Stomach (tissue), 9 donors: Measurements from ENCODE around the gene NMRAL1. TPM values are rescaled to one million over a fixed set of nuclear protein-coding genes. Genes with fewer than 3 reads are reported as not detected.

ENCODE experiments used
- DNase-seq, 2 donors: peaks; one replicate each; pipeline versions ENCODE4 v3.0.0 to v3.0.0-alpha.2; 2013 to 2019
- H3K27ac ChIP-seq, 5 donors: fragments of 200-600 bp in 4 of 5; sonication (generic) in 4 of 5; one replicate each; pipeline ENCODE4 v1.5.1; 2013 to 2019; ENCODE audit warnings: mild to moderate bottlenecking in 1 of 5, moderate library complexity in 1 of 5
- H3K27me3 ChIP-seq, 3 donors: fragments of 200-600 bp; sonication (generic); one replicate each; pipeline ENCODE4 v1.5.1; 2017 to 2019; ENCODE audit warnings: mixed run types in 1 of 3
- H3K36me3 ChIP-seq, 4 donors: fragments of 200-600 bp; sonication (generic); 1 replicate in 3 of 4; 2 replicates in 1 of 4; pipeline ENCODE4 v1.5.1; 2016 to 2019
- H3K4me1 ChIP-seq, 4 donors: fragments of 200-600 bp; sonication (generic); one replicate each; pipeline ENCODE4 v1.5.1; 2016 to 2019
- H3K4me3 ChIP-seq, 4 donors: fragments of 200-600 bp; sonication (generic) in 3 of 4; one replicate each; pipeline ENCODE4 v1.5.1; 2016 to 2019; ENCODE audit warnings: mild to moderate bottlenecking in 1 of 4
- H3K9me3 ChIP-seq, 4 donors: fragments of 200-600 bp; sonication (generic); one replicate each; pipeline ENCODE4 v1.5.1; 2016 to 2019
- EP300 ChIP-seq: sonication (generic); formaldehyde crosslinking; IDR thresholded peaks from one replicate; pipeline ENCODE4 v1.6.1; 2017; ENCODE audit warnings: antibody characterized with exemption
- POLR2A ChIP-seq, 4 donors: fragments of 450-650 bp; IDR thresholded peaks; one replicate each; pipeline ENCODE4 v1.6.1; 2016; ENCODE audit warnings: antibody characterized with exemption in 4 of 4, control low read depth in 2 of 4, mild to moderate bottlenecking in 1 of 4, moderate library complexity in 1 of 4
- POLR2AphosphoS5 ChIP-seq, 3 donors: sonication (generic); formaldehyde crosslinking; IDR thresholded peaks; one replicate each; pipeline ENCODE4 v1.6.1; 2016; ENCODE audit warnings: antibody characterized with exemption in 3 of 3
- WGBS, 5 donors: extraction: QIAGEN DNeasy Blood & Tissue Kit in 3 of 5; methylation state at CpG; one replicate each; pipeline versions ENCODE4 v1.1.5 to v1.1.7; 2013 to 2018; 5-methylcytosine and 5-hydroxymethylcytosine counted together
- intact Hi-C: fragments of 100-400 bp; cut with DNase I; formaldehyde crosslinking; loops from one replicate; pipeline ENCODE4 v1.15.1; 2023; ENCODE audit warnings: low total_unique reads
- polyA plus RNA-seq, 3 donors: library from polyadenylated mRNA; stranded (reverse); fragments of 200-250 nt; gene quantifications; one replicate each; pipeline ENCODE4 v1.2.3, GENCODE V29; 2013
- total RNA-seq, 5 donors: library from RNA; depleted of rRNA; stranded (reverse); fragments of >200 nt; gene quantifications; one replicate each; pipeline versions ENCODE4 v1.1.0 to v1.2.3, GENCODE V29; 2014 to 2016
- TF ChIP-seq, protein P1 (sequence below), 7 experiments: fragments of 450-650 bp in 4 of 7; fragments of 200-600 bp in 3 of 7; sonication (generic) in 3 of 7; IDR thresholded peaks; one replicate each; pipeline ENCODE4 v1.5.1; 2016 to 2019; ENCODE audit warnings: antibody characterized with exemption in 7 of 7, control low read depth in 2 of 7, mild to moderate bottlenecking in 1 of 7
- donor health status: healthy with polysubstance abuse.
- donor health status: Bipolar disorder and iron deficiency.
- donor health status: healthy.

NMRAL1 gene
- total and polyA plus RNA-seq, 8 donors, result 22.8 to 126 (median 79.2) TPM

DNA sequence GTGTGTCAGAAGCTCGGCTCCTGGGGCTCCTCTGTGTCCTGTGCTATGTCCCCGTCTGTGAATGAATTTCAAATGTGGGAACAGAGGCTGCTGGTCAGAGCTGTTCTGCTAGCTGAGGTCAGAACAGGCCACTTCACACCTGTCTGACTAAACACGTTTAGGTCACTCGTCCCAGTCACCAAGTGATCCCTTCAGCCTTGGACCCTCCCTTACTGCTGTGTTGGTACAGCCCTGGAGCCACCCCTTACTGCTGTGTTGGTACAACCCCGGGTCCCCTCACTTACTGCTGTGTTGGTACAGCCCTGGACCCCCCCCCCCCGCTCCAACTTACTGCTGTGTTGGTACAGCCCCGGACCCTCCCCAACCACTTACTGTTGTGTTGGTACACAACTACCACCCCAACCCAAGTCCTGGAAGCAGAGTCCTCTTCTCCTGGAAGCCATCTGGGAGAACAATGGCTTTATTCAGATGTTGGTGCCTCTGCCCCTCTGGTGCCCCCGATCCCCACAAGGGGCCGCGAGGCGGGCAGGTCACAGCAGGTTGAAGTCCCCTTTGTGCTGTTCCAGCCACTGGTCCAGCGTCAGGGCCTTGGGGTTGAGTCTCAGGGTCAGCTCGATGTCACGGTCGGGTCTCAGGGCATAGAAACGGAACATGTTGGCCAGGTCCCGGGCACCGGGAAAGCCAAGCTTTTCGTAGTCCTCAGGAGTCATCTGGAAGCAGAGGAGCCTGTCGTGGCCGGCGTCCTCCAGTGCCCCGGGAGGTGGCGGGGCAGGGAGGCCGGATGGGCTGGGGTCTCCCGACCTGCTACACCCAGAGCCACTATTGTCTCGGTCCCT, 13.0 kb downstream of the NMRAL1 start:
- DNase-seq, result peak in 1 of 2 donors; percentile 50
- intact Hi-C loops, result no loop called here
- peaks cover 0 to 13% (median 0%) of the 10 kb centered on the region in 4 donors for H3K4me1 ChIP-seq
- H3K27me3 ChIP-seq, result no peaks in the 10 kb centered on the region
- H3K27ac ChIP-seq, result peak overlapping the region in 1 of 5 donors; percentile 18
- no peak overlapping the region for H3K4me3 ChIP-seq
- no peak for TF ChIP-seq POLR2A (IDR thresholded peaks at IDR 0.05)
- TF ChIP-seq EP300, result no peak
- WGBS, 5 donors, result 70 to 83% (median 76%) methylated on average over 25 to 27 of the region's 27 CpGs
- H3K36me3 ChIP-seq, result peaks cover 30 to 97% (median 91%) of the 10 kb centered on the region in 4 donors
- no peaks in the 10 kb centered on the region for H3K9me3 ChIP-seq

- Histone ChIP-seq H3K4me1 (peaks cover 0 to 13% (median 0%) of the 10 kb centered on the region in 4 donors), H3K27ac (peak overlapping the region in 1 of 5 donors; percentile 18), H3K4me3 (no peak overlapping the region), H3K27me3 (no peaks in the 10 kb centered on the region), H3K9me3 (no peaks in the 10 kb centered on the region), H3K36me3 (peaks cover 30 to 97% (median 91%) of the 10 kb centered on the region in 4 donors)
- no peak for DNase-seq
- no peak for TF ChIP-seq POLR2A (IDR thresholded peaks at IDR 0.05)
- no peak for TF ChIP-seq POLR2AphosphoS5 (IDR thresholded peaks at IDR 0.05)
- no peak for TF ChIP-seq EP300
- TF ChIP-seq, protein P1, sequence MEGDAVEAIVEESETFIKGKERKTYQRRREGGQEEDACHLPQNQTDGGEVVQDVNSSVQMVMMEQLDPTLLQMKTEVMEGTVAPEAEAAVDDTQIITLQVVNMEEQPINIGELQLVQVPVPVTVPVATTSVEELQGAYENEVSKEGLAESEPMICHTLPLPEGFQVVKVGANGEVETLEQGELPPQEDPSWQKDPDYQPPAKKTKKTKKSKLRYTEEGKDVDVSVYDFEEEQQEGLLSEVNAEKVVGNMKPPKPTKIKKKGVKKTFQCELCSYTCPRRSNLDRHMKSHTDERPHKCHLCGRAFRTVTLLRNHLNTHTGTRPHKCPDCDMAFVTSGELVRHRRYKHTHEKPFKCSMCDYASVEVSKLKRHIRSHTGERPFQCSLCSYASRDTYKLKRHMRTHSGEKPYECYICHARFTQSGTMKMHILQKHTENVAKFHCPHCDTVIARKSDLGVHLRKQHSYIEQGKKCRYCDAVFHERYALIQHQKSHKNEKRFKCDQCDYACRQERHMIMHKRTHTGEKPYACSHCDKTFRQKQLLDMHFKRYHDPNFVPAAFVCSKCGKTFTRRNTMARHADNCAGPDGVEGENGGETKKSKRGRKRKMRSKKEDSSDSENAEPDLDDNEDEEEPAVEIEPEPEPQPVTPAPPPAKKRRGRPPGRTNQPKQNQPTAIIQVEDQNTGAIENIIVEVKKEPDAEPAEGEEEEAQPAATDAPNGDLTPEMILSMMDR (IDR thresholded peaks at IDR 0.05), result no peak
- intact Hi-C loops, result no loop called here
- 76 to 92% (median 86%) methylated on average over 5 of the region's 5 CpGs for WGBS, 5 donors
Measured at GRCh38 chr16:4460936-4461249, 13.5 kb downstream of the NMRAL1 start.

- WGBS, 5 donors, result 79 to 89% (median 82%) methylated on average over 8 to 10 of the region's 10 CpGs
Measured at GRCh38 chr16:4455951-4456350, 18.5 kb downstream of the NMRAL1 start.

GRCh38 chr16:4455081-4455480, 19.3 kb downstream of the NMRAL1 start:
- no peak for TF ChIP-seq POLR2AphosphoS5 (IDR thresholded peaks at IDR 0.05)
- no peak for TF ChIP-seq POLR2A (IDR thresholded peaks at IDR 0.05)
- TF ChIP-seq, protein P1 (IDR thresholded peaks at IDR 0.05), result no peak
- TF ChIP-seq EP300, result no peak
- H3K4me3 ChIP-seq, result no peak overlapping the region
- no peaks in the 10 kb centered on the region for H3K27me3 ChIP-seq
- H3K4me1 ChIP-seq, result peaks cover 0 to 13% (median 0%) of the 10 kb centered on the region in 4 donors
- H3K27ac ChIP-seq, result no peak overlapping the region
- intact Hi-C loops, result no loop called here
- 87 to 93% (median 89%) methylated on average over 13 to 14 of the region's 14 CpGs for WGBS, 5 donors
- no peak for DNase-seq
- H3K9me3 ChIP-seq, result no peaks in the 10 kb centered on the region
- peaks cover 50 to 99% (median 94%) of the 10 kb centered on the region in 4 donors for H3K36me3 ChIP-seq

More at GRCh38 chr16:4455951-4456350, 18.5 kb downstream of the NMRAL1 start:
- DNase-seq, result no peak
- Histone ChIP-seq H3K9me3 (no peaks in the 10 kb centered on the region), H3K4me1 (peaks cover 0 to 13% (median 0%) of the 10 kb centered on the region in 4 donors), H3K27ac (no peak overlapping the region), H3K27me3 (no peaks in the 10 kb centered on the region), H3K4me3 (no peak overlapping the region), H3K36me3 (peaks cover 41 to 99% (median 90%) of the 10 kb centered on the region in 4 donors)
- intact Hi-C loops, result no loop called here
- TF ChIP-seq EP300 (no peak), POLR2AphosphoS5 (IDR thresholded peaks at IDR 0.05) (no peak), POLR2A (IDR thresholded peaks at IDR 0.05) (no peak)
- TF ChIP-seq, protein P1 (IDR thresholded peaks at IDR 0.05), result no peak

DNA sequence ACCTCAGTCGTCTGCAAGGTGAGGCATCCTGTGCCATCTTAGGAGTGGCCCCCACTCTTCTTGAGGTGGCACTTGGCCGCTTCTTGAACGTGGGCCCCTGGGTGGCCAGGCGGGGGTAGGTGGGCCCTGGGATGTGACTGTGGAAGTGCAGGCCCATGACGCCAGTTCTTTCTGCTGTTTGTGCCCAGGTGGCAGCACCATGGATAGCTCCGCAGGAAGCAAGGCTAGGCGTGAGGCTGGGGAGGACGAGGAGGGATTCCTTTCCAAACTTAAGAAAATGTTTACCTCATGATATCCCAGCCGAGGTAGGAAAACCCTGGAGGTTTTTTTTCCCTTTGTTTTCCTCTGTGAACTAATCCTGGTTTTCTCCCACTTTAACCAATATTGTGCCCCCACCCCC, 19.8 kb downstream of the NMRAL1 start:
- H3K36me3 ChIP-seq, result peaks cover 54 to 100% (median 95%) of the 10 kb centered on the region in 4 donors
- intact Hi-C loops, result no loop called here
- TF ChIP-seq EP300 (no peak), POLR2A (IDR thresholded peaks at IDR 0.05) (no peak), POLR2AphosphoS5 (IDR thresholded peaks at IDR 0.05) (no peak)
- TF ChIP-seq, protein P1 (IDR thresholded peaks at IDR 0.05), result no peak
- WGBS, 5 donors, result 69 to 79% (median 71%) methylated on average over 9 of the region's 9 CpGs
- H3K4me3 ChIP-seq, result no peak overlapping the region
- peak in 1 of 2 donors; percentile 34 for DNase-seq
- no peak overlapping the region for H3K27ac ChIP-seq
- no peaks in the 10 kb centered on the region for H3K9me3 ChIP-seq
- H3K27me3 ChIP-seq, result no peaks in the 10 kb centered on the region
- H3K4me1 ChIP-seq, result peaks cover 0 to 12% (median 0%) of the 10 kb centered on the region in 4 donors
